ENCODE data around the gene USP48. TPM values are rescaled to one million over a fixed set of nuclear protein-coding genes. Genes with fewer than 3 reads are reported as not detected.

USP48 gene
- total and polyA plus RNA-seq, 2 of the 8 experiments (the other 6 are each of a cell fraction or from before 2014, with no cell fraction given): 12.8 to 83.5 TPM

DNA sequence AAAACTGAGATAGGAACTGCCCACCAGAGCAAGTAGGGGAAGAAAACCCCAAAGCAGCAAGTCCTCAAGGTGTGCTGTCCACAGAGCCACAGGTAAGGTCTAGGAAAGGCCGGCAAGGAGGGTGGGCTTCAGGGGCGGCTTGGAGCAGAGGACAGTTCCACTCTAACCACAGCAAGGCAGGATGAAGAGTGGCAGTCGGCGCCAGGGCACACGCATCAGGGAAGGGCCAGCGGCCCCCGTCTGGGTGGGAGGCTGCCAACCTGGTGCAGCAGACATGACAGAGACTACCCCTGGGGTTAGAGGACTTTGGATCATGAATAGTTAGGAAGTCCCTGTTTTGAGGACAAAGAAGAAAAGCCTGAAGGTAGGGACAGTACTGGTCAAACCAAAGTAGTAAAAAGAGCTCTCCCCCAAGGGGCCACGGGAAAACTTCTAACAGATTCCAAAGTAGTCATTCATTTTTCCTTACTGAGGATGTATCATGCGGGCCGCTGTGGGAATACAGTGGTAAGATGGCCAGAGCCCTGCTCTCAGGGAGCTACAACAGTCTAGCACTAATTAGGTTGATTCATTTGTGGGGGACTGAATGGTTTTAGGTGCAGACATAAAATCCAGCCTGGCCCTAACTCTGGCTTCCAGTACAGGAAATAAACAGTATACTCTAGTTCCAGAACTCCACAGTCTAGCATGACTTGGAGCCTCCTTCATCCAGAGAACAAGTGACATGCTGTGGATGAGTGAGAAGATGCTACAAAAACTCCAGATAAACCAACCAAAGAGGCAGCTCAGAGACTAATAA lies 110.3 kb downstream of the USP48 start:
- Histone ChIP-seq H3K9ac (replicated peaks in 1 of 4; ENCODE audit: extremely low read depth in 1 of 4, low read depth in 3 of 4, low read length in 3 of 4) (no peak overlapping the region), H2AK5ac (ENCODE audit: low read depth, low read length) (no peak overlapping the region), H3K14ac (ENCODE audit: insufficient read length) (no peak overlapping the region), H4K20me1 (replicated peaks in 1 of 2; ENCODE audit: control insufficient read depth in 1 of 2, insufficient read depth in 2 of 2, low read length in 2 of 2) (peaks cover 0 to 2% of the 10 kb centered on the region in 2 experiments), H3K36me3 (ENCODE audit: control insufficient read depth in 2 of 4, insufficient read depth in 4 of 4, low read length in 3 of 4) (no peaks in the 10 kb centered on the region), H3K79me1 (ENCODE audit: low read depth, low read length) (no peaks in the 10 kb centered on the region), H3K79me2 (ENCODE audit: control insufficient read depth in 1 of 2, insufficient read depth in 2 of 2, low read length in 2 of 2) (no peaks in the 10 kb centered on the region), H3K27ac (ENCODE audit: low read depth, low read length) (no peak overlapping the region), H3K4me2 (ENCODE audit: insufficient read depth in 1 of 2, low read depth in 2 of 2, low read length in 2 of 2) (no peak overlapping the region), H2BK15ac (ENCODE audit: low read length) (no peak overlapping the region), H2BK12ac (ENCODE audit: low read depth, low read length) (no peak overlapping the region), H2BK5ac (ENCODE audit: low read depth, low read length) (no peak overlapping the region; the same call in 1 of the 2 replicates), H3K23me2 (ENCODE audit: low read depth, low read length) (peaks cover 13% of the 10 kb centered on the region), H3K56ac (replicated peaks; ENCODE audit: insufficient read length, low read depth, low read length) (no peak overlapping the region), H3K23ac (ENCODE audit: insufficient read length) (no peak overlapping the region), H3K4me3 (ENCODE audit: extremely low read depth in 1 of 4, insufficient read depth in 2 of 4, low read depth in 3 of 4, low read length in 4 of 4) (no peak overlapping the region), H4K8ac (ENCODE audit: extremely low read depth, insufficient read depth, low read length) (no peak overlapping the region), H3K18ac (ENCODE audit: extremely low read depth, low read length) (no peak overlapping the region), H2BK120ac (replicated peaks; ENCODE audit: low read depth, low read length) (no peak overlapping the region), H2AFZ (ENCODE audit: low read length) (no peak overlapping the region), H4K91ac (replicated peaks; ENCODE audit: insufficient read length, low read length) (no peak overlapping the region), H3K4ac (replicated peaks; ENCODE audit: insufficient read length, low read depth, low read length) (no peak overlapping the region), H3K9me3 (ENCODE audit: insufficient read depth in 2 of 2, low read depth in 1 of 2, low read length in 1 of 2) (no peaks in the 10 kb centered on the region), H3K27me3 (replicated peaks in 1 of 4; ENCODE audit: control insufficient read depth in 3 of 4, extremely low read depth in 1 of 4, insufficient read depth in 3 of 4, low read length in 3 of 4) (peaks cover 0 to 24% (median 18%) of the 10 kb centered on the region in 4 experiments; a peak in 5 of 7 replicates), H3K4me1 (replicated peaks in 1 of 4; ENCODE audit: control insufficient read depth in 3 of 4, insufficient read depth in 4 of 4, low read length in 3 of 4) (peaks cover 0 to 24% (median 7%) of the 10 kb centered on the region in 4 experiments; a peak in 6 of 7 replicates), H2BK20ac (ENCODE audit: low read length) (no peak overlapping the region), H4K5ac (ENCODE audit: insufficient read length, low read depth, low read length) (no peak overlapping the region)
- POLR2A ChIA-PET (ENCODE audit: partially characterized antibody): interaction anchor here (0.9 to 2.0 kb wide), 3 partner anchors 19 to 222 kb away, joined by 3 to 6 read pairs (median 3); no protein-coding TSS in a partner anchor
- DNase-seq (ENCODE audit: low read depth in 1 of 2, low spot score in 2 of 2) (no peak), FAIRE-seq (no peak)
- CTCF ChIA-PET (ENCODE audit: partially characterized antibody): interaction anchor here (0.9 to 1.3 kb wide), 3 partner anchors 10 to 110 kb away, joined by 3 to 6 read pairs (median 3); no protein-coding TSS in a partner anchor
- no peak for TF ChIP-seq KDM4A (IDR thresholded peaks at IDR 0.05; ENCODE audit: low read depth, low read length, severe bottlenecking)
- 89% methylated on average over 10 of the region's 10 CpGs; no CpG with 5 or more reads in 1 of the 2 experiments for whole genome bisulfite sequencing, 2 experiments (ENCODE audit: extremely low coverage in 1 of 2, insufficient coverage in 1 of 2, insufficient read length in 1 of 2, insufficient replicate concordance in 2 of 2, low coverage in 1 of 2, low lambda C conversion rate in 2 of 2, missing lambda C conversion rate in 1 of 2)
